SU-DHL-6 (cell line): Measurements from ENCODE around the gene USP31.

Experiments used
- H2AFZ ChIP-seq: fragments of 200-600 bp; sonication (generic); 2 replicates; pipeline ENCODE4 v1.6.1; 2014; ENCODE audit warnings: low read depth, mild to moderate bottlenecking, moderate library complexity, mixed read lengths, antibody characterized with exemption, low read length; ENCODE audit not compliant: severe bottlenecking
- H3F3A ChIP-seq: fragments of 200-600 bp; shearing (Covaris generic); 2 replicates; pipeline ENCODE4 v1.6.0; 2016; ENCODE audit warnings: antibody characterized with exemption, mild to moderate bottlenecking; ENCODE audit not compliant: insufficient read depth
- H3K27ac ChIP-seq: fragments of 200-600 bp; sonication (generic); 2 replicates; pipeline ENCODE4 v1.5.1; 2016; ENCODE audit warnings: low read depth, mild to moderate bottlenecking, low read length, moderate library complexity, mixed read lengths
- H3K27me3 ChIP-seq: fragments of 200-600 bp; sonication (generic), shearing (Covaris generic); 2 replicates; pipeline ENCODE4 v1.6.0; 2014; ENCODE audit warnings: mild to moderate bottlenecking, low read length
- H3K36me3 ChIP-seq: fragments of 200-600 bp; sonication (generic); 2 replicates; pipeline ENCODE4 v1.6.1; 2014; ENCODE audit warnings: mild to moderate bottlenecking, low read length, mixed read lengths
- H3K4me2 ChIP-seq: fragments of 300-600, 200-600 bp; shearing (Covaris generic), sonication (generic); 2 replicates; pipeline ENCODE4 v1.6.0; 2014; ENCODE audit warnings: low read length, low read depth, mild to moderate bottlenecking; ENCODE audit not compliant: poor library complexity, severe bottlenecking
- H3K4me3 ChIP-seq: fragments of 200-600 bp; sonication (generic); 2 replicates; pipeline ENCODE4 v1.5.1; 2014; ENCODE audit warnings: antibody characterized with exemption, low read length, mild to moderate bottlenecking, mixed read lengths; ENCODE audit not compliant: insufficient read depth, poor library complexity, severe bottlenecking
- H3K79me2 ChIP-seq: fragments of 200-600 bp; sonication (generic); 2 replicates; pipeline ENCODE4 v1.6.1; 2014; ENCODE audit warnings: mild to moderate bottlenecking, low read length, moderate library complexity; ENCODE audit not compliant: insufficient read depth
- H3K9ac ChIP-seq: fragments of 200-600 bp; sonication (generic); 2 replicates; pipeline ENCODE4 v1.7.0; 2014; ENCODE audit warnings: mild to moderate bottlenecking, low read length
- H3K9me2 ChIP-seq: fragments of 200-600 bp; sonication (generic); replicated peaks from 2 replicates; pipeline ENCODE4 v1.6.1; 2014; ENCODE audit warnings: low read length; ENCODE audit not compliant: insufficient read depth
- H3K9me3 ChIP-seq: fragments of 200-600 bp; sonication (generic); 2 replicates; pipeline ENCODE4 v1.6.1; 2014; ENCODE audit warnings: low read length, mixed read lengths; ENCODE audit not compliant: insufficient read depth
- H4K20me1 ChIP-seq: fragments of 200-600 bp; sonication (generic); 2 replicates; pipeline ENCODE4 v1.6.1; 2014; ENCODE audit warnings: low read depth, mild to moderate bottlenecking, antibody characterized with exemption, low read length, moderate library complexity, mixed read lengths
- EZH2phosphoT487 ChIP-seq: fragments of 200-600 bp; sonication (generic), shearing (Covaris generic); conservative IDR thresholded peaks from 2 replicates; pipeline ENCODE4 v1.6.1; 2018; ENCODE audit warnings: mild to moderate bottlenecking, antibody characterized with exemption, low read length, moderate library complexity, mixed read lengths
- TF ChIP-seq, protein P1 (sequence below): fragments of 200-600 bp; sonication (generic); IDR thresholded peaks from one replicate; pipeline ENCODE4 v1.5.1; 2017; ENCODE audit warnings: antibody characterized with exemption, mild to moderate bottlenecking, low read length, moderate library complexity; ENCODE audit not compliant: insufficient read depth, poor library complexity, severe bottlenecking

The USP31 gene

DNA sequence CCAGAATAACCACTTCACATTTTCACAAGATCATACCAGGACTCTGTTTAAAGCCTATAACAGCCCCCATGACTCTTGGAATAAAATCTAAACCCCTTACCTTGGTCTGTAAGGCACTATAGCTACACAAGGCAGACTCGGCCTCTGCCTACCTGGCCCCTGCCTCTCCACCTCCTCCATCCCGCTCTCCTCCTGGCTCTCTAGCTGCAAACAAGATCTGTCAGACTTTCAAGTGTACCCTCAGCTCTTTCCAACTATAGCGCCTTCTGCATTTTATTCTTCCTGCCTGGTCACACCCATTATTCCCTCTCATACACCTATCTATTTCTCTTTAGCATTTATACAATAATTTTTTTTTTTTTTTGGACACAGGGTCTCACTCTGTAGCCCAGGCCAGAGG is 8.2 kb downstream of the USP31 start:
- Histone ChIP-seq H3K4me3 (no peak overlapping the region), H3K27ac (no peak overlapping the region), H3K27me3 (no peaks in the 10 kb centered on the region), H2AFZ (no peak overlapping the region), H3K9me2 (no peaks in the 10 kb centered on the region), H3K79me2 (peaks cover 70% of the 10 kb centered on the region), H3K36me3 (0 out of 2 replicates have a peak, but pooled peaks cover 2% of the 10 kb centered on the region), H3K9ac (no peak overlapping the region), H3F3A (no peaks in the 10 kb centered on the region), H4K20me1 (peaks cover 4% of the 10 kb centered on the region; the same call in 1 of the 2 replicates), H3K9me3 (no peaks in the 10 kb centered on the region), H3K4me2 (no peak overlapping the region)
- TF ChIP-seq EZH2phosphoT487 = no peak
- TF ChIP-seq, protein P1, sequence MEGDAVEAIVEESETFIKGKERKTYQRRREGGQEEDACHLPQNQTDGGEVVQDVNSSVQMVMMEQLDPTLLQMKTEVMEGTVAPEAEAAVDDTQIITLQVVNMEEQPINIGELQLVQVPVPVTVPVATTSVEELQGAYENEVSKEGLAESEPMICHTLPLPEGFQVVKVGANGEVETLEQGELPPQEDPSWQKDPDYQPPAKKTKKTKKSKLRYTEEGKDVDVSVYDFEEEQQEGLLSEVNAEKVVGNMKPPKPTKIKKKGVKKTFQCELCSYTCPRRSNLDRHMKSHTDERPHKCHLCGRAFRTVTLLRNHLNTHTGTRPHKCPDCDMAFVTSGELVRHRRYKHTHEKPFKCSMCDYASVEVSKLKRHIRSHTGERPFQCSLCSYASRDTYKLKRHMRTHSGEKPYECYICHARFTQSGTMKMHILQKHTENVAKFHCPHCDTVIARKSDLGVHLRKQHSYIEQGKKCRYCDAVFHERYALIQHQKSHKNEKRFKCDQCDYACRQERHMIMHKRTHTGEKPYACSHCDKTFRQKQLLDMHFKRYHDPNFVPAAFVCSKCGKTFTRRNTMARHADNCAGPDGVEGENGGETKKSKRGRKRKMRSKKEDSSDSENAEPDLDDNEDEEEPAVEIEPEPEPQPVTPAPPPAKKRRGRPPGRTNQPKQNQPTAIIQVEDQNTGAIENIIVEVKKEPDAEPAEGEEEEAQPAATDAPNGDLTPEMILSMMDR = no peak

DNA sequence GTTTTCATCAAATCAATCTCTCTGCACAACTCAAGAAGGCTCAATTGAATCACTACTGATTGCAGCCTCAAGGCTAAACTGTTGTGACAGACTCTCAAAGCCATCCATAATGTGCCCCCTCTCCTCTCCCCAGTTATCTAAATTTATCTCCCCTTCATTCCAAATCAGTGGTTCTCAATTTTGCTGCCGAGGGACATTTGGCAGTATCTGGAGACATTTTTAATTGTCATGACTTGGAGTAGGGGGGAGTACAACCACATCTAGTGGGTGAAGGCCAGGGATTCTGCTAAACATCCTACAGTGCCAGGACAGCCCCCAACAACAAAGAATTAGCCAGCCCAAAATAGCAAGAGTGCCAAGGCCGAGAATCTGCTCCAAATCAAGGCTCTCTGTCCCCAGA is 9.1 kb downstream of the USP31 start:
- no peaks in the 10 kb centered on the region for H3K9me3 ChIP-seq
- no peak overlapping the region for H3K4me2 ChIP-seq
- 0 out of 2 replicates have a peak, but pooled peaks cover 2% of the 10 kb centered on the region for H3K36me3 ChIP-seq
- H3F3A ChIP-seq = no peaks in the 10 kb centered on the region
- TF ChIP-seq, protein P1 = no peak
- TF ChIP-seq EZH2phosphoT487 = no peak
- H3K4me3 ChIP-seq = no peak overlapping the region
- H3K79me2 ChIP-seq = peaks cover 73% of the 10 kb centered on the region
- no peak overlapping the region for H3K9ac ChIP-seq
- H4K20me1 ChIP-seq = 0 out of 2 replicates have a peak, but pooled peaks cover 4% of the 10 kb centered on the region
- no peak overlapping the region for H2AFZ ChIP-seq
- H3K9me2 ChIP-seq = no peaks in the 10 kb centered on the region
- H3K27me3 ChIP-seq = no peaks in the 10 kb centered on the region
- H3K27ac ChIP-seq = no peak overlapping the region

DNA sequence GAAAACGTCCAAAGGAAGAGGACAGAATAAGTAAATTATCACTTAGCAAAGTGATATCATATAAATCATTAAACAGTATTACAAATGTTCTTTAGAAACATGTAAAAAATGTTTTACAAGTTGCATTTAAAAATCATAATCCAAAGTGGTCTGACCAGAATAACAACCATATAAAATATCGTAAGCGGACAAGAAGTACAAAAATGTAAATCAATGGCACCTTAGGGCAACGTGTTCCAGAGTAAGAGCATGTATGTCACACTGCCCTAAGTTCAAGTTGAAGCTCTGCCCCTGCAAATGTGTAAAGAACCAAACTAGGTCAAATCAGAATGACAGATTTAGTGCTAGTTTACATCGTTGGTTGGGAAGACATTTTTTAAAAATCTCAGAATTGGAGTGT is 11.4 kb downstream of the USP31 start:
- no peaks in the 10 kb centered on the region for H3K9me3 ChIP-seq
- H3K27me3 ChIP-seq = no peaks in the 10 kb centered on the region
- H4K20me1 ChIP-seq = 0 out of 2 replicates have a peak, but pooled peaks cover 20% of the 10 kb centered on the region
- no peaks in the 10 kb centered on the region for H3K9me2 ChIP-seq
- TF ChIP-seq, protein P1 = no peak
- no peak for TF ChIP-seq EZH2phosphoT487
- H3K9ac ChIP-seq = no peak overlapping the region
- no peaks in the 10 kb centered on the region for H3F3A ChIP-seq
- H3K4me3 ChIP-seq = no peak overlapping the region
- H3K79me2 ChIP-seq = peaks cover 77% of the 10 kb centered on the region
- H3K36me3 ChIP-seq = 0 out of 2 replicates have a peak, but pooled peaks cover 2% of the 10 kb centered on the region
- no peak overlapping the region for H3K4me2 ChIP-seq
- no peak overlapping the region for H3K27ac ChIP-seq
- H2AFZ ChIP-seq = no peak overlapping the region
